HG02623 (cell line): ENCODE measurements around the gene ATP10D.
"Not testable (repeated sequence)": the region's sequence is repeated elsewhere in the genome, so short reads cannot be mapped to it uniquely, and the experiment has no call there.

Experiments used
- ATAC-seq: cut with Tn5 transposase; IDR thresholded peaks from one replicate; pipeline ENCODE4 v1.9.1; 2021; ENCODE audit warnings: moderate library complexity; ENCODE audit not compliant: unreplicated experiment

ATP10D gene

GRCh38 chr4:47533689-47534347 lies 48.7 kb downstream of the ATP10D start:
- ATAC-seq: no peak

- ATAC-seq: no peak
Observed at GRCh38 chr4:47534772-47535171, 49.7 kb downstream of the ATP10D start.

- no peak for ATAC-seq
Observed at GRCh38 chr4:47535567-47536147, 50.6 kb downstream of the ATP10D start.

- ATAC-seq: no peak
Observed at GRCh38 chr4:47536966-47537365, 51.9 kb downstream of the ATP10D start.

- ATAC-seq: no peak
Observed at GRCh38 chr4:47538111-47538824, 53.2 kb downstream of the ATP10D start.

GRCh38 chr4:47538825-47539154 lies 53.7 kb downstream of the ATP10D start:
- ATAC-seq: no peak

- not testable (repeated sequence) for ATAC-seq
Observed at GRCh38 chr4:47542640-47543039, 57.6 kb downstream of the ATP10D start.

GRCh38 chr4:47543331-47543730 lies 58.3 kb downstream of the ATP10D start:
- no peak for ATAC-seq

GRCh38 chr4:47550357-47550756 lies 65.3 kb downstream of the ATP10D start:
- ATAC-seq: not testable (repeated sequence)

- ATAC-seq: no peak
Observed at GRCh38 chr4:47550899-47551548, 65.9 kb downstream of the ATP10D start.

GRCh38 chr4:47551682-47552081 lies 66.6 kb downstream of the ATP10D start:
- ATAC-seq: no peak

- no peak for ATAC-seq
Observed at GRCh38 chr4:47553329-47554125, 68.5 kb downstream of the ATP10D start.

GRCh38 chr4:47555920-47556319 lies 70.8 kb downstream of the ATP10D start:
- not testable (repeated sequence) for ATAC-seq

- ATAC-seq: no peak
Observed at GRCh38 chr4:47557255-47557654, 72.2 kb downstream of the ATP10D start.

- ATAC-seq: no peak
Observed at GRCh38 chr4:47560682-47561081, 75.6 kb downstream of the ATP10D start.

- no peak for ATAC-seq
Observed at GRCh38 chr4:47561331-47561730, 76.3 kb downstream of the ATP10D start.

- ATAC-seq: no peak
Observed at GRCh38 chr4:47562297-47562696, 77.2 kb downstream of the ATP10D start.

- ATAC-seq: no peak
Observed at GRCh38 chr4:47566566-47566965, 81.5 kb downstream of the ATP10D start.

GRCh38 chr4:47566969-47567368 lies 81.9 kb downstream of the ATP10D start:
- ATAC-seq: no peak

- ATAC-seq: no peak
Observed at GRCh38 chr4:47567511-47567910, 82.4 kb downstream of the ATP10D start.

- ATAC-seq: no peak
Observed at GRCh38 chr4:47570816-47571215, 85.7 kb downstream of the ATP10D start.
